ENCODE measurements around the gene SLC25A18. TPM values are rescaled to one million over a fixed set of nuclear protein-coding genes. Genes with fewer than 3 reads are reported as not detected.

The SLC25A18 gene
- total RNA-seq, 2 experiments from 2014 or later: not detected

DNA sequence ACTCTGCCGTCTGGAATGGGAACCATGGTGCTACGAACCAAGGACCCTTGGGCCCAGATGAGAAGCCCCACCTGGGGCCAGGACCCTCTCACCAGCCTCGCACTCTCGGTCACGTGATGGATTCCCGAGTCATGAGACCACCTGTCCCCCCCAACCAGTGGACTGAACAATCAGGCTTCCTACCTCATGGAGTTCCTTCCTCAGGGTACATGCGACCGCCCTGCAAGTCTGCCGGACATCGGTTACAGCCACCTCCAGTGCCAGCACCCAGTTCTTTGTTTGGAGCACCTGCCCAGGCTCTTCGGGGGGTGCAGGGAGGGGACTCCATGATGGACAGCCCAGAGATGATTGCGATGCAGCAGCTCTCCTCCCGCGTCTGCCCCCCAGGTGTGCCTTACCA lies 20.8 kb upstream of the SLC25A18 start:
- Histone ChIP-seq H3K9me3 (ENCODE audit: control insufficient read depth in 1 of 2, insufficient read depth in 1 of 2, low read length in 2 of 2) (no peaks in the 10 kb centered on the region), H3K27me3 (ENCODE audit: control insufficient read depth in 1 of 2, insufficient read depth in 2 of 2, low read length in 2 of 2) (no peaks in the 10 kb centered on the region), H3K4me1 (ENCODE audit: insufficient read depth, low read length) (no peaks in the 10 kb centered on the region), H3K27ac (ENCODE audit: low read depth in 1 of 2, low read length in 2 of 2) (no peak overlapping the region), H3K36me3 (ENCODE audit: insufficient read depth, low read length) (no peaks in the 10 kb centered on the region), H3K4me3 (ENCODE audit: low read length) (no peak overlapping the region)
- CTCF ChIA-PET: no interaction called here
- Mint-ChIP-seq H3K9me3 (no peaks in the 10 kb centered on the region), H3K36me3 (ENCODE audit: low read depth) (no peaks in the 10 kb centered on the region), H3K27me3 (no peaks in the 10 kb centered on the region), H3K4me3 (no peak overlapping the region), H3K27ac (no peak overlapping the region), H3K4me1 (ENCODE audit: low read depth) (no peaks in the 10 kb centered on the region)
- intact Hi-C loops (cut with DNase I, micrococcal nuclease): no loop called here
- no peak for DNase-seq
- POLR2A ChIA-PET: no interaction called here
- ATAC-seq (ENCODE audit: poor library complexity): no peak
- TF ChIP-seq, protein P1, sequence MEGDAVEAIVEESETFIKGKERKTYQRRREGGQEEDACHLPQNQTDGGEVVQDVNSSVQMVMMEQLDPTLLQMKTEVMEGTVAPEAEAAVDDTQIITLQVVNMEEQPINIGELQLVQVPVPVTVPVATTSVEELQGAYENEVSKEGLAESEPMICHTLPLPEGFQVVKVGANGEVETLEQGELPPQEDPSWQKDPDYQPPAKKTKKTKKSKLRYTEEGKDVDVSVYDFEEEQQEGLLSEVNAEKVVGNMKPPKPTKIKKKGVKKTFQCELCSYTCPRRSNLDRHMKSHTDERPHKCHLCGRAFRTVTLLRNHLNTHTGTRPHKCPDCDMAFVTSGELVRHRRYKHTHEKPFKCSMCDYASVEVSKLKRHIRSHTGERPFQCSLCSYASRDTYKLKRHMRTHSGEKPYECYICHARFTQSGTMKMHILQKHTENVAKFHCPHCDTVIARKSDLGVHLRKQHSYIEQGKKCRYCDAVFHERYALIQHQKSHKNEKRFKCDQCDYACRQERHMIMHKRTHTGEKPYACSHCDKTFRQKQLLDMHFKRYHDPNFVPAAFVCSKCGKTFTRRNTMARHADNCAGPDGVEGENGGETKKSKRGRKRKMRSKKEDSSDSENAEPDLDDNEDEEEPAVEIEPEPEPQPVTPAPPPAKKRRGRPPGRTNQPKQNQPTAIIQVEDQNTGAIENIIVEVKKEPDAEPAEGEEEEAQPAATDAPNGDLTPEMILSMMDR (IDR thresholded peaks at IDR 0.05): no peak

DNA sequence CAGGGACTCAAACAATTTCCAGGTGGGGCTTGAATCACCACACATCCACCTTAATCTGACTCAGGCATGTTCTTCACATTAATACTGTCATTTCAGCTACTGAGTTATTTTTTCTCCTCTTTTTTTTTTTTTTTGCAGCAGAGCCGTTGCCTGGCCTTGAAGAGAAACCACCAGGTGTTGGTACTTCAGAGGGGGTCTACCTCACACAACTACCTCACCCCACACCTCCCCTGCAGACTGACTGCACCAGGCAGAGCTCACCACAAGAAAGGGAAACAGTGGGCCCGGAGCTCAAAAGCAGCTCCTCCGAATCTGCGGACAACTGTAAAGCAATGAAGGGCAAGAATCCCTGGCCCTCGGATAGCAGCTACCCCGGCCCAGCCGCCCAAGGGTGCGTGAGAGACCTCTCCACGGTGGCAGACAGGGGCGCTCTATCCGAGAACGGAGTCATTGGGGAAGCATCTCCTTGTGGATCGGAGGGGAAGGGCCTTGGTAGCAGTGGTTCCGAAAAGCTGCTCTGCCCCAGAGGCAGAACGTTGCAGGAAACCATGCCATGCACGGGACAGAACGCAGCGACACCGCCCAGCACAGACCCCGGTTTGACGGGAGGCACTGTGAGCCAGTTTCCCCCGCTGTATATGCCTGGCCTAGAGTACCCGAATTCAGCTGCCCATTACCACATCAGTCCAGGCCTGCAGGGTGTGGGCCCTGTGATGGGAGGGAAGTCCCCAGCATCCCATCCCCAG lies 15.1 kb upstream of the SLC25A18 start:
- no peaks in the 10 kb centered on the region for H3K4me1 Mint-ChIP-seq (ENCODE audit: low read depth)
- H3K4me3 Mint-ChIP-seq: no peak overlapping the region
- no peaks in the 10 kb centered on the region for H3K4me1 ChIP-seq (ENCODE audit: insufficient read depth, low read length)
- H3K36me3 Mint-ChIP-seq (ENCODE audit: low read depth): no peaks in the 10 kb centered on the region
- CTCF ChIA-PET: no interaction called here
- POLR2A ChIA-PET: no interaction called here
- H3K27ac Mint-ChIP-seq: no peak overlapping the region
- no peaks in the 10 kb centered on the region for H3K36me3 ChIP-seq (ENCODE audit: insufficient read depth, low read length)
- TF ChIP-seq, protein P1 (IDR thresholded peaks at IDR 0.05): no peak
- H3K9me3 ChIP-seq (ENCODE audit: control insufficient read depth in 1 of 2, insufficient read depth in 1 of 2, low read length in 2 of 2): no peaks in the 10 kb centered on the region
- no peak for ATAC-seq (ENCODE audit: poor library complexity)
- H3K4me3 ChIP-seq (ENCODE audit: low read length): no peak overlapping the region
- no peak for DNase-seq
- intact Hi-C loops (cut with DNase I, micrococcal nuclease): no loop called here
- H3K27me3 Mint-ChIP-seq: no peaks in the 10 kb centered on the region
- no peak overlapping the region for H3K27ac ChIP-seq (ENCODE audit: low read depth in 1 of 2, low read length in 2 of 2)
- H3K9me3 Mint-ChIP-seq: no peaks in the 10 kb centered on the region
- H3K27me3 ChIP-seq (ENCODE audit: control insufficient read depth in 1 of 2, insufficient read depth in 2 of 2, low read length in 2 of 2): no peaks in the 10 kb centered on the region

DNA sequence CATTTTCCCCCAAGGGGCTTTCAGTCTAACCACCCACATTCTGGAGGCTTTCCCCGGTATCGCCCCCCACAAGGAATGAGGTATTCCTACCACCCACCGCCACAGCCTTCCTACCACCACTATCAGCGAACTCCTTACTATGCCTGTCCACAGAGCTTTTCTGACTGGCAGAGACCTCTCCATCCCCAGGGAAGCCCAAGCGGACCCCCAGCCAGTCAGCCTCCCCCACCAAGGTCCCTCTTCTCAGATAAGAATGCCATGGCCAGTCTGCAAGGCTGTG lies 14.6 kb upstream of the SLC25A18 start:
- no peaks in the 10 kb centered on the region for H3K27me3 ChIP-seq (ENCODE audit: control insufficient read depth in 1 of 2, insufficient read depth in 2 of 2, low read length in 2 of 2)
- no peak overlapping the region for H3K4me3 Mint-ChIP-seq
- H3K9me3 ChIP-seq (ENCODE audit: control insufficient read depth in 1 of 2, insufficient read depth in 1 of 2, low read length in 2 of 2): no peaks in the 10 kb centered on the region
- H3K4me1 Mint-ChIP-seq (ENCODE audit: low read depth): no peaks in the 10 kb centered on the region
- no peak overlapping the region for H3K27ac Mint-ChIP-seq
- DNase-seq (no peak), ATAC-seq (ENCODE audit: poor library complexity) (no peak)
- POLR2A ChIA-PET: no interaction called here
- H3K36me3 ChIP-seq (ENCODE audit: insufficient read depth, low read length): no peaks in the 10 kb centered on the region
- TF ChIP-seq, protein P1 (IDR thresholded peaks at IDR 0.05): no peak
- CTCF ChIA-PET: no interaction called here
- no peaks in the 10 kb centered on the region for H3K36me3 Mint-ChIP-seq (ENCODE audit: low read depth)
- intact Hi-C loops (cut with DNase I, micrococcal nuclease): no loop called here
- H3K27me3 Mint-ChIP-seq: no peaks in the 10 kb centered on the region
- no peaks in the 10 kb centered on the region for H3K9me3 Mint-ChIP-seq
- no peak overlapping the region for H3K27ac ChIP-seq (ENCODE audit: low read depth in 1 of 2, low read length in 2 of 2)
- H3K4me1 ChIP-seq (ENCODE audit: insufficient read depth, low read length): no peaks in the 10 kb centered on the region
- no peak overlapping the region for H3K4me3 ChIP-seq (ENCODE audit: low read length)
